HCT116 (cell line): Measurements from ENCODE around the gene CKB. TPM values are rescaled to one million over a fixed set of nuclear protein-coding genes. Genes with fewer than 3 reads are reported as not detected.

ENCODE experiments used
- ATAC-seq: fragments of 200-7000 bp; cut with Tn5 transposase; 2 replicates; pipeline ENCODE4 v1.9.1; 2020; ENCODE audit warnings: mild to moderate bottlenecking, moderate library complexity
- BruUV-seq: library from RNA; stranded (reverse); fragments of 400-500 nt; replicated peaks from 2 replicates; lab custom pipeline; 2021; lab: Mats Ljungman, UMichigan
- CTCF ChIA-PET: fragments of 300-600 bp; sonication (Branson Sonifier 250); formaldehyde crosslinking; loops from one replicate; lab custom pipeline; 2021; ENCODE audit warnings: antibody characterized with exemption; lab: Charles Lee
- POLR2A ChIA-PET: fragments of 300-600, 350-600 bp; sonication (Branson Sonifier 250); formaldehyde crosslinking; loops from one replicate; lab custom pipeline; 2021; ENCODE audit warnings: antibody characterized with exemption; lab: Charles Lee
- RAD21 ChIA-PET, 2 experiments: fragments of 300-600 bp; sonication (Branson Sonifier 250); formaldehyde crosslinking; loops; one replicate each; lab custom pipeline; 2023; ENCODE audit warnings: low total read pairs in 2 of 2; ENCODE audit not compliant: uncharacterized antibody in 2 of 2, unreplicated experiment in 2 of 2, low non-redundant PET in 1 of 2; lab: Charles Lee
- DNase-seq: peaks from one replicate; pipeline ENCODE4 v3.0.0-alpha.2; 2010; ENCODE audit warnings: low read depth, low spot score
- H2AFZ ChIP-seq: fragments of 200-600 bp; shearing (Covaris generic), sonication (generic); 2 replicates; pipeline ENCODE4 v1.6.1; 2017; ENCODE audit warnings: low read depth, mixed run types, mixed read lengths, antibody characterized with exemption, low read length; ENCODE audit not compliant: poor library complexity, severe bottlenecking
- H3K27ac ChIP-seq: 2 replicates; pipeline ENCODE4 v1.5.1; 2012; ENCODE audit warnings: low read depth, low read length
- H3K27me3 ChIP-seq: fragments of 200-600 bp; sonication (generic); 2 replicates; pipeline ENCODE4 v1.6.1; 2016; ENCODE audit warnings: mixed run types, low read length, mixed read lengths; ENCODE audit not compliant: insufficient read depth
- H3K36me3 ChIP-seq, 2 experiments: fragments of 200-500 bp in 1 of 2; fragments of 200-600 bp in 1 of 2; sonication (Bioruptor generic) in 1 of 2; sonication (generic) in 1 of 2; 2 replicates each; pipeline versions ENCODE4 v1.5.1 to v1.6.1; 2014 to 2016; ENCODE audit warnings: low read length in 2 of 2, inconsistent platforms in 1 of 2, mixed read lengths in 1 of 2, mixed run types in 1 of 2; ENCODE audit not compliant: insufficient read depth in 2 of 2, control insufficient read depth in 1 of 2
- H3K4me1 ChIP-seq, 2 experiments: fragments of 200-600 bp in 1 of 2; sonication (generic) in 1 of 2; 2 replicates each; pipeline versions ENCODE4 v1.5.1 to v1.6.1; 2012 to 2017; ENCODE audit warnings: low read length in 2 of 2, inconsistent platforms in 1 of 2, mild to moderate bottlenecking in 1 of 2, mixed read lengths in 1 of 2, mixed run types in 1 of 2, moderate library complexity in 1 of 2; ENCODE audit not compliant: insufficient read depth in 2 of 2, control insufficient read depth in 1 of 2
- H3K4me2 ChIP-seq: fragments of 200-600 bp; sonication (generic); 2 replicates; pipeline ENCODE4 v1.6.1; 2017; ENCODE audit warnings: mixed run types, low read length, mixed read lengths
- H3K4me3 ChIP-seq, 2 experiments: fragments of 200-600 bp in 1 of 2; sonication (generic) in 1 of 2; replicated peaks in 1 of 2; 2 replicates each; pipeline ENCODE4 v1.5.1; 2011 to 2016; ENCODE audit warnings: low read length in 2 of 2, control low read depth in 1 of 2, low read depth in 1 of 2, mild to moderate bottlenecking in 1 of 2, mixed read lengths in 1 of 2, mixed run types in 1 of 2
- H3K79me2 ChIP-seq: fragments of 200-600 bp; sonication (generic); 2 replicates; pipeline ENCODE4 v1.6.1; 2017; ENCODE audit warnings: mild to moderate bottlenecking, mixed run types, low read length, moderate library complexity, mixed read lengths; ENCODE audit not compliant: insufficient read depth
- H3K9ac ChIP-seq: fragments of 200-600 bp; sonication (generic); 2 replicates; pipeline ENCODE4 v1.6.1; 2016; ENCODE audit warnings: low read length, mixed read lengths
- H3K9me2 ChIP-seq: fragments of 200-600 bp; sonication (generic), shearing (Covaris generic); 2 replicates; pipeline ENCODE4 v1.6.1; 2017; ENCODE audit warnings: mixed run types, mild to moderate bottlenecking, moderate library complexity; ENCODE audit not compliant: insufficient read depth
- H3K9me3 ChIP-seq, 2 experiments: fragments of 200-500 bp in 1 of 2; fragments of 200-600 bp in 1 of 2; sonication (Bioruptor generic) in 1 of 2; sonication (generic) in 1 of 2; 2 replicates each; pipeline ENCODE4 v1.6.1; 2014 to 2017; ENCODE audit warnings: low read length in 2 of 2, mixed read lengths in 2 of 2, inconsistent platforms in 1 of 2, low read depth in 1 of 2, mild to moderate bottlenecking in 1 of 2, mixed run types in 1 of 2, moderate library complexity in 1 of 2; ENCODE audit not compliant: control insufficient read depth in 1 of 2, insufficient read depth in 1 of 2
- H4K20me1 ChIP-seq: fragments of 200-600 bp; sonication (generic), shearing (Covaris generic); 2 replicates; pipeline ENCODE4 v1.6.1; 2017; ENCODE audit warnings: mixed run types, mild to moderate bottlenecking, moderate library complexity; ENCODE audit not compliant: insufficient read depth
- ATF3 ChIP-seq: IDR thresholded peaks from 2 replicates; pipeline ENCODE4 v1.6.1; 2012
- CBX3 ChIP-seq: IDR thresholded peaks from 2 replicates; pipeline ENCODE4 v1.6.1; 2012; ENCODE audit warnings: low read depth
- CEBPB ChIP-seq: IDR thresholded peaks from 2 replicates; pipeline ENCODE4 v1.6.1; 2012; ENCODE audit warnings: low read depth
- CTCF ChIP-seq, 3 experiments: fragments of 200-600 bp in 1 of 3; sonication (generic) in 1 of 3; IDR thresholded peaks in 2 of 3; conservative IDR thresholded peaks in 1 of 3; 2 replicates each; pipeline ENCODE4 v1.5.1; 2012 to 2017; ENCODE audit warnings: low read depth in 2 of 3, low read length in 2 of 3, antibody characterized with exemption in 1 of 3, borderline replicate concordance in 1 of 3, control low read depth in 1 of 3, mild to moderate bottlenecking in 1 of 3, mixed read lengths in 1 of 3, mixed run types in 1 of 3, moderate library complexity in 1 of 3; ENCODE audit not compliant: insufficient read depth in 1 of 3
- ELF1 ChIP-seq: IDR thresholded peaks from 2 replicates; pipeline ENCODE4 v1.6.1; 2012; ENCODE audit warnings: low read depth, borderline replicate concordance
- EZH2 ChIP-seq: fragments of 200-600 bp; sonication (generic); IDR thresholded peaks from 2 replicates; pipeline ENCODE4 v1.6.1; 2017; ENCODE audit warnings: antibody characterized with exemption, mixed run types
- EZH2phosphoT487 ChIP-seq: fragments of 200-600 bp; IDR thresholded peaks from 2 replicates; pipeline ENCODE4 v1.6.1; 2018; ENCODE audit warnings: antibody characterized with exemption, borderline replicate concordance
- FOSL1 ChIP-seq: IDR thresholded peaks from 2 replicates; pipeline ENCODE4 v1.6.1; 2012; ENCODE audit warnings: low read depth
- MAX ChIP-seq: IDR thresholded peaks from 2 replicates; pipeline ENCODE4 v1.6.1; 2012
- POLR2A ChIP-seq: IDR thresholded peaks from 2 replicates; pipeline ENCODE4 v1.7.0; 2011; ENCODE audit warnings: borderline replicate concordance; ENCODE audit not compliant: insufficient read depth, insufficient read length; ENCODE audit errors: extremely low read depth
- POLR2AphosphoS5 ChIP-seq: IDR thresholded peaks from 2 replicates; pipeline ENCODE4 v1.6.1; 2011; ENCODE audit warnings: mild to moderate bottlenecking, low read depth, low read length, moderate library complexity
- REST ChIP-seq: IDR thresholded peaks from 2 replicates; pipeline ENCODE4 v1.6.1; 2012; ENCODE audit warnings: low read depth
- SIN3A ChIP-seq: IDR thresholded peaks from 2 replicates; pipeline ENCODE4 v1.6.1; 2012; ENCODE audit warnings: low read depth
- SP1 ChIP-seq: IDR thresholded peaks from 2 replicates; pipeline ENCODE4 v1.6.1; 2012; ENCODE audit warnings: low read depth
- ZBTB33 ChIP-seq: IDR thresholded peaks from 2 replicates; pipeline ENCODE4 v1.6.1; 2011; ENCODE audit warnings: mild to moderate bottlenecking, low read length, moderate library complexity; ENCODE audit not compliant: insufficient replicate concordance; ENCODE audit errors: extremely low read depth
- ZNF274 ChIP-seq: fragments of 200-500 bp; sonication (Bioruptor generic); IDR thresholded peaks from 2 replicates; pipeline ENCODE4 v1.6.1; 2014; ENCODE audit warnings: mild to moderate bottlenecking, low read depth, low read length, inconsistent platforms
- intact Hi-C: fragments of 100-400 bp; cut with micrococcal nuclease; formaldehyde crosslinking; loops from 2 replicates; pipeline ENCODE4 v1.10.0; 2022
- total RNA-seq: library from RNA; stranded (reverse); gene quantifications from one replicate; pipeline ENCODE4 v1.2.1, GENCODE V29; 2021; ENCODE audit not compliant: unreplicated experiment

CKB gene
- total RNA-seq, 1 experiment from 2014 or later = 605 TPM

GRCh38 chr14:103526914-103527248 lies 4.3 kb upstream of the CKB start:
- POLR2A ChIA-PET = no interaction called here
- no peak overlapping the region for H3K4me2 ChIP-seq
- BruUV-seq = no TSS peak

More at GRCh38 chr14:103526914-103527248, 4.3 kb upstream of the CKB start:
- peaks cover 15 to 40% of the 10 kb centered on the region in 2 experiments; a peak in 3 of 4 replicates for H3K4me1 ChIP-seq
- DNase-seq = no peak
- H3K9me3 ChIP-seq = no peaks in the 10 kb centered on the region
- H3K36me3 ChIP-seq = peaks cover 0 to 14% of the 10 kb centered on the region in 2 experiments; a peak in 1 of 4 replicates
- H3K27me3 ChIP-seq = no peaks in the 10 kb centered on the region
- no peaks in the 10 kb centered on the region for H3K9me2 ChIP-seq
- no peak overlapping the region for H3K4me3 ChIP-seq
- peaks cover 34% of the 10 kb centered on the region for H3K79me2 ChIP-seq
- TF ChIP-seq SP1 = no peak
- TF ChIP-seq ELF1 = no peak
- TF ChIP-seq SIN3A = no peak
- TF ChIP-seq ZBTB33 = no peak
- TF ChIP-seq CEBPB = no peak
- no peak for TF ChIP-seq ATF3
- TF ChIP-seq CTCF (IDR thresholded peaks at IDR 0.05 in 2 of 3, conservative IDR thresholded peaks at IDR 0.05 in 1 of 3; ENCODE audit: borderline replicate concordance in 1 of 3, insufficient read depth in 1 of 3, low read depth in 2 of 3, low read length in 2 of 3) = no peak
- no peak for TF ChIP-seq REST
- no peak for TF ChIP-seq POLR2AphosphoS5
- no peak for TF ChIP-seq EZH2
- no peak for TF ChIP-seq MAX
- TF ChIP-seq POLR2A = no peak
- no peak for TF ChIP-seq FOSL1
- no peak for TF ChIP-seq ZNF274
- no peak for TF ChIP-seq CBX3
- TF ChIP-seq EZH2phosphoT487 = no peak
- intact Hi-C loops = no loop called here
- RAD21 ChIA-PET = no interaction called here
- H2AFZ ChIP-seq = no peak overlapping the region
- no peak overlapping the region for H3K27ac ChIP-seq
- no peaks in the 10 kb centered on the region for H4K20me1 ChIP-seq
- CTCF ChIA-PET = interaction anchor here (2.9 kb wide), 1 partner anchor 8 kb away, joined by 16 read pairs; no protein-coding TSS in a partner anchor
- no peak overlapping the region for H3K9ac ChIP-seq
- no peak for ATAC-seq
